HG03520 (cell line): Measurements from ENCODE around the gene CCDC152.
"Not testable (repeated sequence)": the region's sequence is repeated elsewhere in the genome, so short reads cannot be mapped to it uniquely, and the experiment has no call there.

Source experiments
- ATAC-seq: cut with Tn5 transposase; IDR thresholded peaks from one replicate; pipeline ENCODE4 v1.9.1; 2021; ENCODE audit warnings: mild to moderate bottlenecking, moderate library complexity; ENCODE audit not compliant: unreplicated experiment

CCDC152 gene

DNA sequence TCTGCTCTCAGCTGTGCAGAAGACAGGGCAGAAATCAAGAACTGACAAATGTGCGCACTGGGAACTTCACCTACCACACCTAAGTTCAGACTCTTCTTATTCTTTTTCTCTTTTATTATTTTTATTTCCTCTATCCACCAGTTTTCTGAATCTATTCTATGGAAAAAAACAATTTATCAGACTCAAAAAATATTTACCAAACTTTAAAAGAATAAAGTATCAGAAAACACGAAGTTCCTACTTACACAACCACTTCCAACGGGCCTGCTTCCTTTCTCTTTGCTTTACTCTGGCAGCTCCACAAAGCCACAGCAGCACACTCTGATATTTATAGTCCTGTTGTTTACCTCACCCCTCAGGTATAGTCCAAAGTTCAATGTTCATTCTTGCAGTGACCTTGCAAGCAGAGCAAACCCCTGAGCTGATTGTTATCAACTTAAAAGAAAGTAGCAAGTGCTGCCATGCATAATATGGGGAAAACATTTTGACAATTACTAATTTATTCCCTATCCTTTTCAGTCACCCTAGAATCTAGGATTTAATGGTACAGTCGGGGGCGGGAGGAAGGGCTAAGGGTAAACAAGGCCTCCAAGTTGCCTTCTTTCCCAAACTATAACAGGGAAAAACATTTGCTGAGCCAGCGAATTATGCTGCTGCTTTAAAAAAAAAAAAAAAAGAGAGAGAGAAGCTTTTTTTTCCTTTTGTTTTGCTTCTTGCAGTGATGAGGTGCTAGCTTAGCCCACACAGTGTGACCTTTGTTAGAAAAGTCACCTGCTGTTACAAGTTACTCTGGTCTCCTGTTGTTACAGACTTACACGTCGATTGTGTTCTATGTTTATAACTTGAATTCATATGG is 55.2 kb downstream of the CCDC152 start, which contains the start of gene SELENOP:
Gene SELENOP, minus strand, starts transcription at position 302 of the 856 bp plus-strand sequence. CDS start 3,539 bp downstream, outside the sequence.
- no peak for ATAC-seq

DNA sequence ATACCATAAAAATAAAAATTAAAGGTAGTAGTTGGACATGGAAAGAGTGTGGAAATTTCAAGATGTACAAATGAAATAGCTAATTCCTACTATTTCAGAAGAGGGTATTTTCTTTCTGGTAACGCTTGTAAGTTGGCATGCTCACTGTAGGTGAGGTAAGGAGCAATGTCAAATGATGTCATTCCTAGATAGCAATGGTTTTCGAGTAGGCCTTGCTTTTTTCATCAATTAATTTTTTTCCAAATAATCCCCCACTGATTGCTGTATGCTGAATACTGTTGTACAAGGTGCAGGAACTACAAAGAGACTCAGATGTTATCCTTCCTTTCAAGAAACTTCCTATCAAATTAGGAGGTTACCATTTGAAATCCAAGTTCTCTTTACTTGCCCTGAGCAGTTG is 56.0 kb downstream of the CCDC152 start:
- ATAC-seq = no peak

DNA sequence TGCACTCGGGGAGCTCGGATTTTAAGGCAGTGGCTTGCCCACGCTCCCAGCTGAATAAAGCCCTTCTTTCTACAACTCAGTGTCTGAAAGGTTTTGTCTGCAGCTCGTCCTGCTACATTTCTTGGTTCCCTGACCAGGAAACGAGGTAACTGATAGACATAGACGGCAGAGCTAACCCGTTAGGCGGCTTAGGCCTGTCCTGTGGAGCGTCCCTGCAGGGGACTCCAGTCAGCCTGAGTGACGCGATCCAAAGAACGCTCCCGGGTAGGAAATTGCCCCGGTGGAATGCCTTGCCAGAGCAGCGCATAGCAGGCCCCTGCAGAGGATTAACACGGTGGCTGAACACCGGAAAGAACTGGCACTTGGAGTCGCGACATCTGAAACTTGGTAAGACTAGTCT is 56.9 kb downstream of the CCDC152 start:
- no peak for ATAC-seq

DNA sequence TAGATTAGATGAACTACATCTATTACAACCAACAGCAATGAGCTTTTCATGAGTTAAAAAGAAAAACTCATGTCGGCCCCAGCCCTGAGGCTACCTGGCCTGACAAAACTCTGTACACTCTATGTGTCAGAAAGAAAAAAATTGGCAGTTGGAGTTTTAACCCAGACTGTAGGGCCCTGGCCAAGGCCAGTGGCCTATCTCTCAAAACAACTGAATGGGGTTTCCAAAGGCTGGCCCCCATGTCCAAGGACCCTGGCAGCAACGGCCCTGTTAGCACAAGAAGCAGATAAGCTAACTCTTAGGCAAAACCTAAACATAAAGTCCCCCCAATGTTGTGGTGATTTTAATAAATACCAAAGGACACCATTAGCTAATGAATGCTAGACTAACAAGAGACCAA is 59.9 kb downstream of the CCDC152 start:
- ATAC-seq = not testable (repeated sequence)

DNA sequence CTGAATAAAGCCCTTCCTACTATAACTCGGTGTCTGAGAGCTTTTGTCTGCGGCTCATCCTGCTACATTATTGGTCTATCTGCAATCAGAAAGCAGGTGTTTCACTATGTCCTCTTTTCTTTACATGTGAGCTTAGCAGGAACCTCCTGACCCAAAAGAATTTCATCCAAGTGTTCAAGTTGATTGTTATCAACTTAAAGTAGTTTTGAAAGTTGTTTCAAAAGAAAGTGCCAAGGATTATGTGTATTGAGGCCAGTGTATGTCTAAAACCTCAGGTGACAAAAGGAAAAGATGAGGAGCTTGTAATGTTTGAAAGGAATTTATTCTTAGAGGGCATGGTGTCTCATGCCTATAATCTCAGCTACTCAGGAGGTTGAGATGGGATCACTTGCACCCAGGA is 63.1 kb downstream of the CCDC152 start:
- no peak for ATAC-seq

DNA sequence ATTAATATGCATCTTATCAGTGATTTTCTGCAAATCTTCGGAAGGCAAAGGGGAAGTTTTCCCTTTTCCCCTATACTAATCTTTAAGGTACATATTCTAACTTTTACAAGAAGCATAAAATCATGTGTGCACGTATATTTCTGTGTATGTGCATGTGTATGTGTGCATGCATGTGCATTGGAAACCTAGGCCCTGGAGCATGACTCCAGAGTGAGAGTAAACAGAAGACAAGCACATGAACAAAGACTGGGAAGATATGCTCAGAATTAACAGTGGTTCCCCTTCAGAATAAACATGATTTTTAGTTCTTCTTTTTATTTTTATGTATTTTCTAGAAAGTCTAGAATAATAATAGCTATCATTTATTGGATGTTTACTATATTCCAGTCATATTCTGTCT is 65.9 kb downstream of the CCDC152 start:
- no peak for ATAC-seq

DNA sequence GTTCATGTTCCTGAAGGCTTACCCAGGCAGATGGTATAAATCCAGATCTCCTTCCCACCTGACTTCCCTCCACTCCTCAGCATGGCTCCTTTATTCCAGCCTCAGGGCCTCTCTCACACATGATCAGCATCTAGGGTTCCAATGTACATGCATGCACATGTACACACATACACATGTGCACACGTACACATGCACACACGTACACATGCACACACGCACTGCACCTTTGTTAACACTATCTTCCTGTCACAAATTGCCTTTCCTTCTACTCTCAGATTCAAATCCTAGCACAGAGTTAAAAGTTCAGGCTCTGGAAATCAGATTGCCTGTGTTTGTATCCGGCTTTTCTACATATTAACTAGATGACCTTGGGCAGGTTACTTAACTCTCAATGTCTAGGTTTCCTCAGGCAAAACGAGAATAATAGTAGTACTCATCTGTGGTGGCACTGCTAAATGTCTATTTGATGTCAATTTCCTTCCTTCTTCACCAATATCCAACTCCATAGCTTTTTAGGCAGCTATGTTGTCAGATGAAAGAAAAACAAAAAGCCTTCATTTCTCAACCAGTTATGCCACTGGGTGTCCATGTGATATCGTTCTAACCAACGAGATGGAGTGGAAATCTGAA is 67.8 kb downstream of the CCDC152 start:
- ATAC-seq = no peak

DNA sequence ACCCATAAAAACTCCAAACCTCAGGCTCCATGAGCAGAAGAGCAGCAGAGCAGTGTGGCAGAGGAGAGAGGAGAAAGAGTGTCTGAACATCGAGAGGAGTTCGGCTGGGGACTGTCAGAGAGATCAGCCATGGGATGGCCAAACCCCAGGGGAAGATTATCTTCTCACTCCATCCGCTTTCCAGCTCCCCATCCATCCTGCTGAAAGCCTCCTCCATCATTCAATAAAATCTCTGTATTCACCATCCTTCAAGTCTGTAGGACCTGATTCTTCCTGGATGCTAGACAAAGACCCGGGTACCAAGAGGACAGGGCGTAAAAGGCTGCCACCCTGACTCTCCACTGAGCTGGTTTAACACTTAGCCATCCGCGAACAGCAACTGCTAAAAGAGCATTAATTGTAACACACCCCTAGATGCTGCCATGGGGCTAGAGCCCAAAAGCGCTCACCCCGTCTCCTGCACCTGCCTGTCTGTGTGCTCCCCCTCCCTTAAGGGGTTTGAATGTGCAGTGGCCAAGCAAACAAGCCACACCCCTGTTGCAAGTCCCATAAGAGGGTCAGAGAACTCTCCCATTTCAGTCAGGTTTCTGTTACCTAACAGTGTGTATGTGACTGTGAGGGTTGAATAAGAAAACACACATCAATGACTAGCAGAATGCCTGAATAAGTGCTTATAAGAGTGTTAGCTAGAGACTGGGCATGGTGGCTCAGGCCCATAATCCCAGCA is 69.0 kb downstream of the CCDC152 start:
- no peak for ATAC-seq

DNA sequence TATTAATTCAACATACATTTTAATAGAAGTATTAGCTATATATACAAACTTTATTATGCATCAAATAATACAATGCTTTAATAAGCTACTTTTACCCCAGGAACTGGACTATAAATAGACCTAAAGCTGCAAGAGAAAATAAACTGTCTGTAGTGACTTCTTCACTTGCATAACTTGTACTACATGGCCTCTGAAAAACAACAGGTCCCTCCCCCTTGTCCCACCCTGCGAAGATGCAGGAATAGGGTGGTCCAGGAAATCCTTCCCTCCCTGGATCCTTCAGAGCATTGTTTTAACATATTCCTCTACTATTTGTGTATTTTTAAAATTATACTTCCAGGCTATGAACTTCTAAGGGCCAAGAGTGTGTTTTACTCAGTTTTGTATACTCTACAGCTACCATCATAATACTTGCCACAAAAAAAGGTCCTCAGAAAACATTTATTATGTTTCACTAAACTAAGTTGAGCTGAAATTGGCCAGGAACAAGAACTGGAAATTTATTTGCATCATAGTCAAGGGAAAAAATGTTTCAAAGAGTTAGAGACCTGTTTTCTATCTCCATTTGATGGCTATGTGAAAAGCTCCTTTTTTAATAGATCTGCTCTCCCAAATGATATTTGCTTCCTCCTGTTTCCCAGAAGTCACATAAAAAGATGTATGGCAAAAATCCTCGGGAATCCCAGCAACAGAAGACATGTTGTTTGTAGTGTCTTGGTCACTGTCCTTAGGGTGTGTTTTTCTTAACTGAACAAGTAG is 70.3 kb downstream of the CCDC152 start:
- ATAC-seq = no peak

DNA sequence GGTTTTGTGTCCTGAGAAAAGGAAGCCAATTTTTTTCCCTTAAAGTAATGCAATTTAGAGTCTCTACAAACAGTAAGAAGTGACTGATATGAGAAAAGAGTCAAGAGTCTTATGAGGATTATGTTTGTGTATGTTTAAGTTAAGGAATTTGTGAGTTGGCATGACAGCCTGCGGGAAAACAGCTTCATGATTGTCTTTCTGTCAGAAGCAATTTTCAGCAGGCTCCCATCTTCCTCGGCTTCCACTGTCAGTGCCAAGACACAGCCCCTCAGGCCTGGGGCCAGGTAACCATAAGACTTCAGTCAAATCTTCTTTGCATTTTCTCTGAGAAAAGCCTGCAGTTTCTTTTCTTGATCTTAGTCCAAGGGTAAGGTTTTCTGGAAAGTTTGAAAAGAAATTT is 72.1 kb downstream of the CCDC152 start:
- no peak for ATAC-seq

DNA sequence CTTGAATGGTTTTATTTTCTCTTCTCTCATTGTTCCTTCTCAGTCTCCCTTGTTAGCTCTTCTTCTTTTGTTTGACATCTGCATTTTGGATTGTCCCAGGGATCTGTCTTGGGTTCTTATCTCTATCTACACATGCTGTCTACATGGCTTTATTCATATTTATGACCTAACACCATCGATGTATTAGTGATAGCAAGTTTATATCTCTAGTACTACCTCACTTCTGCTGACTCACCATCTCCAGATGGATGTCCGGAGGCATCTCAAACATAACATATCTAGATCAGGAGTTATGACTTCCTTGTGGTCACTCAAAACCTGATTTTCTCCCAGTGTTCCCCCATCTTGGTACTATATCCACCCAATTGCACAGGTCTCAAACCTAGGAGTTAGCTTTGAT is 74.3 kb downstream of the CCDC152 start:
- ATAC-seq = no peak

DNA sequence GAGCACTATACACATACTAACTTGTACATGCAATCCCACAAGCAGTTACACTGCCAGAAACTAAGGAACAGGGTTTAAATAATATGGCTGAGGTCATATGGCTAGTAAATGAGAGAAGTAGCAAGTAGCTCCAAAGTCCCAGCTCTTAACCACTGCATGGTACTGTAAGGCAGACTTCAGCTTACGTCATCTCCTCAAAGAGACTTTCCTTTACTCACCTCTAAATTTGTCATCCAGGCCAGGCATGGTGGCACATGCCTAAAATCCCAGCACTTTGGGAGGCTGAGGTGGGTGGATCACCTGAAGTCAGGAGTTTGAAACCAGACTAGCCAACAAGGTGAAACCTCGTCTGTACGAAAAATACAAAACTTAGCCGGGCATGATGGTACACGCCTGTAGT is 75.4 kb downstream of the CCDC152 start:
- no peak for ATAC-seq

DNA sequence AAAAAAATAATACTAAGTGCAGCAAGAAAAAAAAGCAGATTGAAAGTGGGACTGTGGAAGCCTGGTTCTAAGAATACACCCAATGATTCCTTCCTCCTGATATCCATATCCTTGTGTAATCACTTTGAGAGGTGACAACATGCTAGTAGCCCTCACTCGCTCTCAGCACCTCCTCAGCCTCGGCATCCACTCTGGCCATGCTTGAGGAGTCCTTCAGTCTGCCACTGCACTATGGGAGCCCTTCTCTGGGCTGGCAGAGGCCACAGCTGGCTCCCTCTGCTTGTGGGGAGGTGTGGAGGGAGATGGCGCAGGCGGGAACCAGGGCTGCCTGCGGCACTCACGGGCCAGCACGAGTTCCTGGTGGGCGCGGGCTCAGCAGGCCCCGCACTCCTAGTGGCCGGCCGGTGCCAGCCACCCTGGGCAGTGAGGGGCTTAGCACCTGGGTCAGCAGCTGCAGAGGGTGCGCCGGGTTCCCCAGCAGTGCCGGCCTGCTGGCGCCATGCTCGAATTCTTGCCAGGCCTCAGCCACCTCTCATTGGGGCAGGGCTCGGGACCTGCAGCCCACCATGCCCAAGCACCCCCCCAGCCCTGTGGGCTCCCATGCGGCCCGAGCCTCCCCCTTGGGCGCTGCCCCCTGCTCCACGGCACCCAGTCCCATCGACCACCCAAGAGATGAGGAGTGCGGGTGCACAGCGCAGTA is 79.6 kb downstream of the CCDC152 start:
- ATAC-seq = no peak

DNA sequence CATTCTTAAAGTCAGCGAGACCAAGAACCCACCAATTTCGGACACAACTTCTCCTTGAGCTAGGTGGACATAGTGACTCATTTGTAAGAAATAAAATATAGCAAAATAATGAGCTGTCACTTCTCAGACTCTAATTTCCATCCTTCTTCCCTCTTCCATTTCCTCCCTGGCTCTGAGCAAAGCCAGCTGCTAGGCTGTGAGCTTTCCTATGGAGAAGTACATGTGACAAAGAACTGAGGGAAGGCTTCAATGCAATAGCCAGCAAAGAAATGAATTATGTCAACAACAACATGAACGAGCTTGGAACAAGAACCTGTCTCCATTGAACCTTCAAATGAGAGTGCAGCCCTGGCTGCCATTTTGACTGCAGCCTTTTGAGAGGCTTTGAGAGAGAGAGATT is 81.0 kb downstream of the CCDC152 start:
- no peak for ATAC-seq

DNA sequence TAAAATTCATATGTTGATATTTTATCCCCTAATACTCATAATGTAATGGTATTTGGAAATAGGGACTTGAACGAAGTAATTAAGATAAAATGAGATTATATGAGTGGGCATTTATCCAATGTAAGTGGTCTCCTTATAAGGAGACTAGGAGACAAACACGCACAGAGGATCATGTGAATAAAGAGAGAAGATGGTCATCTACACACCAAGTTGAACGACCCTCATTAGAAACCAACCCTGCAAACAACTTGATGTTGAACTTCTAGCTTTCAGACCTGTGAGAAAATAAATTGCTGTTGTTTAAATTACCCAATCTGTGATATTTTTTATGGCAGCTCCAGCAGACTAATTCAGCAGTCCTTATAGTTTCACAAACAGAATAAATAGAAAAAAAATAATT is 82.6 kb downstream of the CCDC152 start:
- ATAC-seq = no peak

DNA sequence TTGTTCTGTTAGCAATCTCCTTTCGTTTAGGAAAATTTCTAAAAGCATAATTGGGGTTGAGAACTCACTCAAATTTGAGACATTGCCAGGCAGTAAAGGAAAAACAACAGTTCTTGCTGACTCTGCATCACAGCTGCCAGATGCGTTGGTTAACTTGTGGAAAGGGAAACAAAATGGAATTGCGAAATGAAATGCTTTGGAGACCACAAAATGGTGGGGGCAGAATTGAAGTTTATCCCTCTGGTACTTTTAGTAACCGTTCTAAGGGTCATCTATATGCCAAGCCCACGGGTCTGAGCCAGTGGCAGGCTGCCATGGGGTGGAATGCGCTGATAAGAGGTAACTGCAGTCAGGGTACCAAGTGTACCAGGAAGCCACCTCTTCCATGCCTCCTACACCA is 83.7 kb downstream of the CCDC152 start:
- ATAC-seq = no peak

DNA sequence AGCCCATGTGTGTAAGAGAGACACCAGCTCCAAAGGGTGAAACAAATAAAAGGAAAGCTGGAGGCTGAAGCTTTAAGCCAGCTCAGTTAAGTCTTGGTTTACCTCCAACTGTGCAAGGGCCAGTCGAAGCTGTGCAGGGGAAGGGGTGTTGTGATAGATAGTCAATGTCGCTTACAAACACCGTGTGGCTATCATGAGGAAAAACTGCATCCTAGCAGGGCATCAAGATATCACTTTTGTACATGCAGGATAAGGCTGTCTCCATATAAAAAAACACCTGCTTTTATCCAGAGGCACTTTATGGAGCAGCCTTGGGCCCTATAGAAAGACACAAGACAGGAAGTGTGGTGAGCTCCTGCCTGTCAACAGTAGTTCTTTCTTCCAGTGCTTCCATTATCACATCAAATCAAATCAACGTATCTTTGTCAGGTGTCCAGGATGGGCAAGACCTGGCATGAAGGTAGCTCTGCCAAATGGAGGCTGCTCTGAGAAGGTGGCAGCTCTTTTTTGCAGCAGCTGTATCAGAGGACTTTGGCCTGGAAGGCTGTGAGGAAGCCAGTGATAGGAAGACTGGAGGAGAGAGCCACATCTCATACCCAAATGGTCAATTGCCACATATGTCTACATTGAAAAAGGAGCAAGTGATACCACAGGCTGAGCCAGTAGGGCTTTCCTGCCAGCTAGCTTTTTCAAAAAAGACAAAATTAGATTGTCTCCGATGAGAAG is 84.4 kb downstream of the CCDC152 start:
- ATAC-seq = no peak

DNA sequence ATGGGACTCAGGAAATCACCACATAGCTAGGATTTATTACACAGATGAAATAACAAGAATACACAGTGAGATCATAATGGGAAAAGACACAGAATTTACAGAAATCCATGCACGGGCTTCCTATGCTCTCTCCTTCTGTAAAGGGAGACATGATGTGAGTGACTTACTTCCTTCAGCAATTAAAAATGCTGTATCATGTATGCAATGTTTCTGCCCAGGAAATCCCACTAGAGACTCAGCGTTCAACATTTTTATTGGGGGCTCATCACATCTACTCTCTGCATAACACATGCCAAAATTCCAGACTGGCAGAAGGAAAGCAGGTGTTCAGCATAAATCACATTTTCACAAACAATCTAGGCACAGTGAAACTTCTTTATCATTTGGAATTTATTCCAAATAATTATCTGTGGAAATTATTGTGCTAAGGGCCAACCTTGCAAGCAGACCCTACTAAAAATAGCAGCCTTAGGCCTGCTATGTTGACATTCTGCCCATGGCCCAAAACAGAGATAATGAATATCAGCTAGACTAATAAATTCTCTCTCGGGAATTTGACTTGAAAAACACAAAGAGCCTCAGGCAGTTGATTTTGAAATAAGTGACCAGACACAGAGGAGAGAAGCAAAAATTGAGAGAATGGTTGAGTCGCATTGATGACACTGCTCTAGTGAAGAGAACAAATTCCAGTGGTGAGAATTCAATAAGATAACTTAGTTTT is 86.5 kb downstream of the CCDC152 start:
- ATAC-seq = no peak

DNA sequence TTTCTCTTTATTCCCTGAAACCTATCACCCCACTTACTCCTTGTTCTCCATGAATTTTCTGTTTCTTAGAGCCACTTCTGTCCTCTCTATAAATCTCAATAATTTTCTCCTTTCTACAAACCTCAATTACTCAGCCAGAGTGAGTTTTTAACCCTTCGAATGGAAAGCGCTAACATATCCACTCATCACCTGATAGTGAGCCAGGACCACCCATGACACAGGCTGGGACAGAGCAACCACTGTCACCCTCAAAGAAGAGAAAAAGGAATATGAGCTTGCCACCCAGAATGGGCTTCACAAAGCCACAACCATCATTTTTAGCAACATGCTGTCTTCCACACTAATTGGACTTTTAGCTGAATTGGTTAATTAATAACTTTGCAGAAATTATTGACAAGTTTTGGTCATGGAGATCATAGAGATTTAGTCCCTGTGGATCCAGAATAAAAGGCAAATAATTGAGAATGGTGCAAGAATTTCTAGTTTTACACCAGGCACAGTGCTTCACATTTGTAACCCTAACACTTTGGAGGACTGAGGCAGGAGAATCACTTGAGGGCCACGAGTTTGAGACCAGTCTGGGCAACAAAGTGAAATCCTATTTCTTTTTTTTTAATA is 87.2 kb downstream of the CCDC152 start:
- no peak for ATAC-seq
